Naive thymus-derived CD8-positive, alpha-beta T cell (primary cell): ENCODE results near the gene C12orf57. TPM values are rescaled to one million over a fixed set of nuclear protein-coding genes. Genes with fewer than 3 reads are reported as not detected.

Experiments
- ATAC-seq, 2 donors: fragments of 150-1000 bp; cut with Tn5 transposase in 1 of 2; sonication (Bioruptor Pico), chemical (Tn5 transposase) in 1 of 2; 1 replicate in 1 of 2; 2 replicates in 1 of 2; pipeline ENCODE4 v1.10.0; 2021; ENCODE audit warnings: mild to moderate bottlenecking in 2 of 2, moderate library complexity in 2 of 2
- POLR2A ChIA-PET: fragments of 350-600 bp; sonication (Branson Sonifier 250); formaldehyde crosslinking; loops from one replicate; lab custom pipeline; 2021; ENCODE audit warnings: antibody characterized with exemption; lab: Charles Lee
- DNase-seq, 10 donors: peaks; one replicate each; pipeline versions ENCODE4 v3.0.0 to v3.0.0-alpha.2; 2020 to 2022
- H3K27ac Mint-ChIP-seq, 10 donors: one replicate each; pipeline ENCODE4 v1.8.0; 2020 to 2022; ENCODE audit warnings: mild to moderate bottlenecking in 10 of 10, mixed read lengths in 10 of 10, moderate library complexity in 4 of 10, inconsistent platforms in 1 of 10
- H3K27me3 Mint-ChIP-seq, 5 donors: one replicate each; pipeline ENCODE4 v1.8.0; 2021 to 2022; ENCODE audit warnings: mixed read lengths in 5 of 5
- H3K36me3 Mint-ChIP-seq, 3 donors: one replicate each; pipeline ENCODE4 v1.8.0; 2020 to 2022; ENCODE audit warnings: mixed read lengths in 3 of 3, mild to moderate bottlenecking in 2 of 3, inconsistent platforms in 1 of 3
- H3K4me1 Mint-ChIP-seq, 4 donors: one replicate each; pipeline ENCODE4 v1.8.0; 2021 to 2022; ENCODE audit warnings: mixed read lengths in 4 of 4
- H3K4me3 Mint-ChIP-seq, 10 donors: one replicate each; pipeline ENCODE4 v1.8.0; 2020 to 2022; ENCODE audit warnings: mild to moderate bottlenecking in 10 of 10, mixed read lengths in 10 of 10, moderate library complexity in 6 of 10, inconsistent platforms in 1 of 10
- H3K9me3 Mint-ChIP-seq, 9 donors: one replicate each; pipeline ENCODE4 v1.8.0; 2020 to 2022; ENCODE audit warnings: mixed read lengths in 9 of 9, mild to moderate bottlenecking in 3 of 9, inconsistent platforms in 1 of 9, moderate library complexity in 1 of 9
- polyA plus RNA-seq, 3 donors: library from polyadenylated mRNA; unstranded; fragments of 300-500 nt; fragmentation: Illumina TruSeq; gene quantifications; one replicate each; pipeline ENCODE4 v1.2.3, GENCODE V29; 2021
- total RNA-seq, 8 experiments: library from RNA in 2 of 8; stranded (reverse) in 2 of 8; gene quantifications; one replicate each; pipeline ENCODE4 v1.2.3 and lab custom pipeline; 2021 to 2026

Gene C12orf57
- total and polyA plus RNA-seq, 5 experiments from 2014 or later: 329 to 519 (median 399) TPM

- Mint-ChIP-seq H3K9me3 (no peaks in the 10 kb centered on the region), H3K36me3 (peaks cover 0 to 46% (median 3%) of the 10 kb centered on the region in 3 donors), H3K4me3 (no peak overlapping the region), H3K4me1 (peaks cover 15 to 46% (median 26%) of the 10 kb centered on the region in 4 donors), H3K27ac (peak overlapping the region in 1 of 10 donors; percentile 65), H3K27me3 (no peaks in the 10 kb centered on the region)
- POLR2A ChIA-PET: interaction anchor here (0.6 to 1.2 kb wide), 3 partner anchors 16 to 38 kb away, joined by 3 read pairs; partner anchors contain the start of genes C12orf57 and RNU7-1
- no peak for DNase-seq
- no peak for ATAC-seq
These were observed 21.6 kb upstream of the C12orf57 start for GRCh38 chr12:6921996-6922946.

- POLR2A ChIA-PET: interaction anchor here (0.6 to 7.8 kb wide), 14 partner anchors 9 to 199 kb away, joined by 3 to 82 read pairs (median 7); partner anchors contain the start of genes C12orf57, C1RL, COPS7A and ENO2
- Mint-ChIP-seq H3K27me3 (no peaks in the 10 kb centered on the region), H3K4me1 (peaks cover 15 to 46% (median 27%) of the 10 kb centered on the region in 4 donors), H3K36me3 (peaks cover 0 to 40% (median 3%) of the 10 kb centered on the region in 3 donors), H3K27ac (peak overlapping the region in 5 of 10 donors; percentile 24 to 86 (median 81)), H3K4me3 (peak overlapping the region in 2 of 10 donors; percentile 8 to 42), H3K9me3 (no peaks in the 10 kb centered on the region)
- ATAC-seq (no peak), DNase-seq (no peak)
These were observed 20.7 kb upstream of the C12orf57 start for GRCh38 chr12:6923003-6923732.

GRCh38 chr12:6923851-6924250, 20.0 kb upstream of the C12orf57 start:
- ATAC-seq: no peak
- H3K9me3 Mint-ChIP-seq: no peaks in the 10 kb centered on the region
- POLR2A ChIA-PET: interaction anchor here (0.6 to 7.8 kb wide), 13 partner anchors 9 to 200 kb away, joined by 3 to 82 read pairs (median 7); partner anchors contain the start of genes C12orf57, C1RL, COPS7A and ENO2
- peaks cover 0 to 38% (median 3%) of the 10 kb centered on the region in 3 donors for H3K36me3 Mint-ChIP-seq
- H3K27ac Mint-ChIP-seq: peak overlapping the region; percentile 22 to 94 (median 88)
- H3K4me1 Mint-ChIP-seq: peaks cover 19 to 50% (median 32%) of the 10 kb centered on the region in 4 donors
- H3K27me3 Mint-ChIP-seq: no peaks in the 10 kb centered on the region
- H3K4me3 Mint-ChIP-seq: peak overlapping the region in 1 of 10 donors; percentile 79
- DNase-seq: no peak

- DNase-seq: no peak
- POLR2A ChIA-PET: interaction anchor here (0.9 to 7.8 kb wide), 13 partner anchors 8 to 183 kb away, joined by 3 to 82 read pairs (median 8); partner anchors contain the start of genes C12orf57, C1R, ENO2 and RNU7-1
These were observed 18.6 kb upstream of the C12orf57 start for GRCh38 chr12:6925239-6925539.

GRCh38 chr12:6925540-6926279, 18.1 kb upstream of the C12orf57 start:
- no peak for ATAC-seq
- Mint-ChIP-seq H3K4me3 (peak overlapping the region; percentile 8 to 93 (median 64)), H3K9me3 (no peaks in the 10 kb centered on the region), H3K36me3 (peaks cover 0 to 23% (median 0%) of the 10 kb centered on the region in 3 donors), H3K27ac (peak overlapping the region in 4 of 10 donors; percentile 43 to 91 (median 66)), H3K4me1 (peaks cover 30 to 62% (median 42%) of the 10 kb centered on the region in 4 donors), H3K27me3 (no peaks in the 10 kb centered on the region)
- POLR2A ChIA-PET: interaction anchor here (1.1 to 7.8 kb wide), 11 partner anchors 8 to 182 kb away, joined by 3 to 82 read pairs (median 8); partner anchors contain the start of genes C12orf57, C1R, ENO2 and RNU7-1
- DNase-seq: no peak

More at GRCh38 chr12:6925239-6925539, 18.6 kb upstream of the C12orf57 start:
- Mint-ChIP-seq H3K36me3 (peaks cover 0 to 24% (median 0%) of the 10 kb centered on the region in 3 donors), H3K27ac (peak overlapping the region in 6 of 10 donors; percentile 81 to 94 (median 92)), H3K4me3 (peak overlapping the region in 4 of 10 donors; percentile 59 to 84 (median 72)), H3K9me3 (no peaks in the 10 kb centered on the region), H3K4me1 (peaks cover 28 to 60% (median 41%) of the 10 kb centered on the region in 4 donors), H3K27me3 (no peaks in the 10 kb centered on the region)
- ATAC-seq: no peak

- ATAC-seq (peak; percentile 18 to 41), DNase-seq (peak in 5 of 10 donors; percentile 37 to 47 (median 43))
- H3K9me3 Mint-ChIP-seq: no peaks in the 10 kb centered on the region
- peaks cover 35 to 60% (median 50%) of the 10 kb centered on the region in 4 donors for H3K4me1 Mint-ChIP-seq
- POLR2A ChIA-PET: interaction anchor here (0.6 to 7.8 kb wide), 16 partner anchors 9 to 181 kb away, joined by 3 to 82 read pairs (median 7); partner anchors contain the start of genes C12orf57, LPCAT3, PTPN6 and RNU7-1
- no peaks in the 10 kb centered on the region for H3K27me3 Mint-ChIP-seq
- peaks cover 0 to 11% (median 0%) of the 10 kb centered on the region in 3 donors for H3K36me3 Mint-ChIP-seq
- H3K4me3 Mint-ChIP-seq: peak within 1 kb of the TSS; percentile 82 to 94 (median 90)
- peak within 1 kb of the TSS; percentile 91 to 96 (median 92) for H3K27ac Mint-ChIP-seq
These were observed 16.3 kb upstream of the C12orf57 start, which contains the start of gene ATN1 for GRCh38 chr12:6927379-6928021. Gene ATN1, plus strand, starts transcription at chr12:6927959. Its CDS starts 6,043 bp downstream, at chr12:6934002.

GRCh38 chr12:6928022-6928702, 15.7 kb upstream of the C12orf57 start:
- DNase-seq (no peak), ATAC-seq (peak; percentile 10 to 24)
- POLR2A ChIA-PET: interaction anchor here (0.9 to 7.8 kb wide), 9 partner anchors 8 to 90 kb away, joined by 3 to 82 read pairs (median 6); partner anchors contain the start of genes C12orf57, LPCAT3, PTPN6 and RNU7-1
- H3K36me3 Mint-ChIP-seq: peaks cover 0 to 10% (median 0%) of the 10 kb centered on the region in 3 donors
- peak overlapping the region; percentile 74 to 91 (median 86) for H3K4me3 Mint-ChIP-seq
- no peaks in the 10 kb centered on the region for H3K9me3 Mint-ChIP-seq
- peaks cover 39 to 60% (median 56%) of the 10 kb centered on the region in 4 donors for H3K4me1 Mint-ChIP-seq
- H3K27ac Mint-ChIP-seq: peak overlapping the region; percentile 88 to 94 (median 92)
- no peaks in the 10 kb centered on the region for H3K27me3 Mint-ChIP-seq

- peaks cover 0 to 7% (median 0%) of the 10 kb centered on the region in 3 donors for H3K36me3 Mint-ChIP-seq
- no peaks in the 10 kb centered on the region for H3K27me3 Mint-ChIP-seq
- no peaks in the 10 kb centered on the region for H3K9me3 Mint-ChIP-seq
- H3K27ac Mint-ChIP-seq: peak overlapping the region; percentile 88 to 94 (median 92)
- H3K4me3 Mint-ChIP-seq: peak overlapping the region; percentile 74 to 91 (median 86)
- DNase-seq: no peak
- POLR2A ChIA-PET: interaction anchor here (0.7 to 7.8 kb wide), 9 partner anchors 7 to 89 kb away, joined by 3 to 82 read pairs (median 4); partner anchors contain the start of genes C12orf57, LPCAT3, PTPN6 and RNU7-1
- H3K4me1 Mint-ChIP-seq: peaks cover 41 to 60% (median 57%) of the 10 kb centered on the region in 4 donors
- no peak for ATAC-seq
These were observed 15.0 kb upstream of the C12orf57 start for GRCh38 chr12:6928703-6929407.

GRCh38 chr12:6929466-6930452, 14.1 kb upstream of the C12orf57 start:
- Mint-ChIP-seq H3K4me3 (peak overlapping the region; percentile 74 to 91 (median 86)), H3K27ac (peak overlapping the region; percentile 73 to 94 (median 91)), H3K9me3 (no peaks in the 10 kb centered on the region), H3K36me3 (peaks cover 0 to 9% (median 0%) of the 10 kb centered on the region in 3 donors), H3K4me1 (peaks cover 38 to 57% (median 56%) of the 10 kb centered on the region in 4 donors), H3K27me3 (no peaks in the 10 kb centered on the region)
- ATAC-seq (peak in 1 of 2 donors; percentile 15), DNase-seq (no peak)
- POLR2A ChIA-PET: interaction anchor here (0.7 to 7.8 kb wide), 7 partner anchors 6 to 79 kb away, joined by 3 to 82 read pairs (median 6); partner anchors contain the start of genes C12orf57, CDCA3 and RNU7-1
